Activated naive CD4-positive, alpha-beta T cell treated with anti-CD3 and anti-CD28 coated beads, Interleukin-2, amount 50 U/mL, for 16 hours (primary cell): ENCODE results near the gene SKIDA1.

ENCODE experiments used
- DNase-seq: peaks from one replicate; pipeline ENCODE4 v3.0.0-alpha.2; 2020

Gene SKIDA1

GRCh38 chr10:21528236-21529031, 3.0 kb upstream of the SKIDA1 start:
- no peak for DNase-seq

- DNase-seq: no peak
These were observed 2.2 kb upstream of the SKIDA1 start for GRCh38 chr10:21527598-21528235.

GRCh38 chr10:21526860-21527597, 1.5 kb upstream of the SKIDA1 start:
- peak; percentile 45 for DNase-seq

GRCh38 chr10:21526188-21526859, 842 bp upstream of the SKIDA1 start:
- DNase-seq: peak; percentile 70

GRCh38 chr10:21524526-21525366, 736 bp downstream of the SKIDA1 start:
- DNase-seq: no peak

- no peak for DNase-seq
These were observed 1.4 kb downstream of the SKIDA1 start for GRCh38 chr10:21524131-21524525.

- no peak for DNase-seq
These were observed 1.9 kb downstream of the SKIDA1 start for GRCh38 chr10:21523557-21524008.

GRCh38 chr10:21522631-21523406, 2.7 kb downstream of the SKIDA1 start:
- DNase-seq: no peak

- no peak for DNase-seq
These were observed 3.5 kb downstream of the SKIDA1 start for GRCh38 chr10:21521751-21522533.

GRCh38 chr10:21520949-21521348, 4.5 kb downstream of the SKIDA1 start:
- no peak for DNase-seq

- no peak for DNase-seq
These were observed 5.0 kb downstream of the SKIDA1 start for GRCh38 chr10:21520509-21520908.

- DNase-seq: no peak
These were observed 5.5 kb downstream of the SKIDA1 start for GRCh38 chr10:21519941-21520436.

GRCh38 chr10:21519397-21519933, 6.0 kb downstream of the SKIDA1 start:
- DNase-seq: no peak

GRCh38 chr10:21518641-21519396, 6.7 kb downstream of the SKIDA1 start:
- DNase-seq: no peak

- DNase-seq: no peak
These were observed 7.3 kb downstream of the SKIDA1 start for GRCh38 chr10:21518149-21518640.

GRCh38 chr10:21517134-21518031, 8.1 kb downstream of the SKIDA1 start:
- no peak for DNase-seq

GRCh38 chr10:21516242-21517131, 9.0 kb downstream of the SKIDA1 start:
- peak; percentile 55 for DNase-seq
